ENCODE results near the gene CEACAM21.

- TF ChIP-seq CTCF (conservative IDR thresholded peaks at IDR 0.05 in 1 of 2, IDR thresholded peaks at IDR 0.05 in 1 of 2; ENCODE audit: extremely low read depth in 1 of 2, insufficient read depth in 1 of 2, low read depth in 1 of 2, low read length in 2 of 2) (no peak), EZH2 (IDR thresholded peaks at IDR 0.05; ENCODE audit: borderline replicate concordance, low read length) (no peak)
Observed at GRCh38 chr19:41529484-41530183, 46.3 kb upstream of the CEACAM21 start.
